GM21717 (cell line): ENCODE data around the gene ESRP2.

Experiments used
- ATAC-seq: cut with Tn5 transposase; IDR thresholded peaks from one replicate; pipeline ENCODE4 v1.9.1; 2021; ENCODE audit warnings: mild to moderate bottlenecking, moderate library complexity; ENCODE audit not compliant: unreplicated experiment

Gene ESRP2

GRCh38 chr16:68242085-68242484 is 6.2 kb upstream of the ESRP2 start:
- ATAC-seq, result no peak

DNA sequence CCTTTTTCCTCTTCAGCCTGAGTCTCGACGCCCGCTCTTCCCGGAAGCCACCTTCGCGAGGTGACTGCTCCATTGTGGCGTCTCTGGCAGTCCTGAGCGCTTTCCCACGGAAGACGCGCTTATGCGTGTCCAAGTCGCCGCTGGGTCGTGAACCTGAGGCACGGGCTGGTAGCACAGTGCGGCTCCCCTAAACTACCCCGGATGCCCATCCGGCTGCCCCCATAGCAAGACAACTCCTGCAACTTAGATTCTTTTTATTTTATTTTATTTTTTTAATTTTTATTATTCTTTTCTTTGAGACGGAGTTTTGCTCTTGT is 2.1 kb upstream of the ESRP2 start:
- ATAC-seq, result no peak

- peak; percentile 74 for ATAC-seq
These were observed 1.5 kb upstream of the ESRP2 start for GRCh38 chr16:68237243-68238028.

DNA sequence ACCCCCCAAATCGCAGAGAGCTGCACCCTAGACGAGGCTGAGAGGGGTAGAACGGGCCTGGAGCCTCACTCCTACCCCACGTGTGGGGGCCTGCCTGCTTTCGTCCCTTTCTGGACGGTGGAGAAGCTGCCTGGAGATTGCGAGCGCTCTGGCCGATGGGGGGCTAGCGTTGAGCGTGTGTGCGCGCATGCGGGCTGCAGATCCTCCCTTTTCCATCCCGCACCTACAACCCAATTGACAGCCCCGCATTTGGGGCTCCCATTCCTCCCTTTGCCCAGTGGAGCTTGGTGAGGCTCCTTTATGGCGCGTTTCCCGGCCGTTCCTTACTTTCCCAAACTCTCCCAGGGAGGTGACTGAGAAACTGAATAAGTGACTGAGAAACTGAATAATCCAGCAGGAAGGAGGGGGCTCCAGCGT is 907 bp upstream of the ESRP2 start:
- peak; percentile 2 for ATAC-seq

- ATAC-seq, result no peak
These were observed 354 bp upstream of the ESRP2 start for GRCh38 chr16:68236137-68236825.

DNA sequence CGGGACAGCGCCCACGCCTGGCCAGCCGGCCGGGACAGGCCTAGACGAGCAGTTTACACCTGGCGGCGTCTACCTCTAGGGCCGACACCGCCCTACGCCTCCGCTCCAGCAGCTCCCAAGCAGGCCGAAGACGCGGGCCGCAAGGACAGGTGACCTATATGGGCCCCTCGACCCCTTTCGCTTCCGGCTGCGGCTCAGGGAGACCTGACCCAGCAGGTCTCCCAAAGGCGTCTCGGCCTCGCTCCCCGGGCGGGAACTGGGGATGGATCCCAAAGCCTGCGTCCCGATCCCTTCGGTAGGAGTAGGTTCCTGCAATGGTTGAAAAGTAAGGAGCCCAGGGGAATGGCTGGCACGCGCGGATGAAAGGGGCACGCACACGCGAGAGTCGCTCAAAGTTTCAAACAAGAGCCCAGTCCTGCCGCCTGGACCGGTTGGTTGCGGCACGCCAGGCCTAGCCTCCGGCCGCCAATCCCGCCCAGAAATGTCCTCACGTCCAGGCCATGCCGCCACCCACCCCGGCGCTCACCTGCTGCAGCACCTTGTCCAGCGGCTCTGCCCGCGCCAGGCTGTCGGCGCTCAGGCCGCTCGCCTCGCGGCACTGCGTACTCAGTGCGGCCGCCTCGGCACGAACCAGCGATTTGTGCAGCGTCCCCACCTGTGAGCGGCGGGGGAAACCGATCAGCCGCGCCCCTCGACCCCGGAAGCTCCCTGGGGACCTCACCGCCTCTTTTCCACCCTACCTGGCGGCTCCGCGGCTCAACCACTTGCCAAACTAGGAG is 630 bp downstream of the ESRP2 start:
- no peak for ATAC-seq

GRCh38 chr16:68234188-68235107 is 1.5 kb downstream of the ESRP2 start:
- ATAC-seq, result no peak

- no peak for ATAC-seq
These were observed 2.1 kb downstream of the ESRP2 start for GRCh38 chr16:68233835-68234187.

- no peak for ATAC-seq
These were observed 2.7 kb downstream of the ESRP2 start for GRCh38 chr16:68233085-68233834.

DNA sequence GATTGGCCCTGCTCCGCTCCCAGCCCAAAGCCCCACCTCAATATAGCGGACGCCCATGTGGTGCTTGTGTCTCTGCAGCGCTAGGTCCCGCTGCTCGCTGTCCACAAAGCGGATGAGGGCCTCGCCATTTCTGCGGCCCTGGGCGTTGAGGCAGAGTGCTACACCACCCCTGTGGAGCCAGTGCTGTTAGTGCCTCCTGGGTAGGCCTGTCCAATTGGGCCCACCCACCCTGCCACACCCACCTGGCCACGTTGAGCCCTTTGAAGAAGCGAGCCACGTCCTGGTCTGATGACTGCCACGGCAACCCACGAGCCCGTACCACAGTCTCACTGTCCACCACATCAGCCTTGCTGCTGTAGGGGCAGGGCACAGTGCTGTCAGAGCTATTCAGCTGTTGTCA is 3.6 kb downstream of the ESRP2 start:
- no peak for ATAC-seq

GRCh38 chr16:68231384-68232136 is 4.4 kb downstream of the ESRP2 start:
- ATAC-seq, result no peak

DNA sequence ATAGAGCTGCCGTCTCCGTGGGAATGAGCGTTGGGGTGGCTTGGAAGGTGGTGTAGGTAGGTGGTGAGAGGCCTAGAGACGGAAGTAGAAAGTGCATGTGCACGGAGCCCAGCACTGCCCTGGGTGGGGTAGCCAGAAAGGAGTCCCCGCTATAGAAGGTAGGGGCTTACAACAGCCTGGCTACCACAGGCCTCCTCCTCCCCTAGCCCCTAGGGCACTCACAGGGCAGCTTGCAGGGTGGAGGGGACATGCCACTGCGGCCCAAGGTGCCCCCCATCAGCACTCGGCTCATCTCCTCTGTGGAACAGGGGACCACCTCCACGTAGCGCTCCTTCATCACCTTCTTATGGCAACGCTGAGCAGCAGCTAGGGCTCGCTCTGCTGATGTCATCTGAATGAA is 5.0 kb downstream of the ESRP2 start:
- ATAC-seq, result no peak

GRCh38 chr16:68230176-68230571 is 5.8 kb downstream of the ESRP2 start:
- ATAC-seq, result no peak

DNA sequence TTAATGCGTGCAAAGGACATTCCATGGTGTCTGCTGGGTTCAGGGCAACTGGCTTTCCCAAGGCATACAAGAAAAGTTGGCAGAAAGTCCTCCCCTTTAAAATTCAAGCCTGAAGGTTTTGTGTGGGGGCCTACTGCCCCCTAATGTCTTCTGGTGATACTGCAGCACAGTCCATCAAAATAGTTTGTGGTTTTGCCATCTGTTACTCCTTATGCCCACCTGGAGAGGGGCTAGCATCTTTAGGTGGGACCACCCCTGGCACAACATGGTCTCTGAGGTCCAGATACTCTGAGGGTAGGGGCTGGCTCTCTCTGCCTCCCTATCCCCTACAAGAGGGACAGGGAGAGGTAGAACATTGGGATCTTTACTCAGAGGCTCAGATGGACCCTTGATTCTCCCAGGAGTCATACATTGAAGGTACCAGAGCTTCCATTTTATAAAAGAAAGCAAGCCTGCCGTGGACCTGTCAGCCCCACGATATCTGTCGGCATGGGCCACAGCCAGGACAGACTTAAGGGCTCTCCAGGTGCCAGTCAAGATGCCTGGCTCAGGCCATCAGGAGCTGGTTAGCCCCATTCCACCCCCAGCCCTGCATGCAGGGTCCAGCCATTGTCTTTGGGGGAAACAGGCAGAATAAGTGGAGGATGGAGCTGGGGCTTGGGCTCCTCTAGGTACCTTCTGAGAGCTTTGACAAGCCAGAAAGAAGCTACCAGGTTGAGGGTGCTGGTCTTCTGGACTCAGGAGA is 6.3 kb downstream of the ESRP2 start:
- ATAC-seq, result no peak

- ATAC-seq, result no peak
These were observed 7.3 kb downstream of the ESRP2 start for GRCh38 chr16:68228652-68229051.

DNA sequence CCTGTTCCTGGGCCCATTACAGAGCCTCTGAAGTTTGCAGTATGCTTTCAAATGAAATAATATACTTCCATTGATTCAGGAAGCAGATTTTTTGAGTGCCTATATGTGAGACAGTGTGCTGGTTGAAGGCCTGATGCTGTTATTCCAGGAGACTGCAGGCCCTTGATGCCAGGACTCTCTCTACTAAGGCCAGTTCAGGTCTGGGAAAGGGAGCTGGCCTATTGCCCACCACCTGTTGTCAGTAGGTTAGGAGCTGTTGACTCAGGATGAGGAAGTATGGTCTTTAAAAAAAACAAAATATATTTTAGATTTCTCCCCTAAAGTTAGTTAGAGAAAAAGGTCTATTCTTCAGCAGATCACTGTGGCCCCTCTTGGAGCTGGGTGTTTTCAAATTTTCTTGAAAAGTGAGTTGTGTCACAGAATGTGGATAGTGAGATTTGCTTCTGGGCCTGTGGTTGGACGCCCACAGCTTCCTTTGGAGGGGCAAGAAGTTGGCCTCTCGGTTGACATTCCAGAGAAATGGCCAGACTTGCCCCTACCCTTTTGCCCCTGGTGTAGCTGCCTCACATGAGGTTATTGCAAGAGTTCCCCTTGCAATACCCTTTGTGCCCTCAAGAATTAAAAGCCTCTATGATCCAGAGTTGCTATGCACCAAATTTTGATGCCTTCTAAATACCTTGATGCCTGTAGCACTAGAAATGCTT is 7.9 kb downstream of the ESRP2 start:
- ATAC-seq, result no peak

DNA sequence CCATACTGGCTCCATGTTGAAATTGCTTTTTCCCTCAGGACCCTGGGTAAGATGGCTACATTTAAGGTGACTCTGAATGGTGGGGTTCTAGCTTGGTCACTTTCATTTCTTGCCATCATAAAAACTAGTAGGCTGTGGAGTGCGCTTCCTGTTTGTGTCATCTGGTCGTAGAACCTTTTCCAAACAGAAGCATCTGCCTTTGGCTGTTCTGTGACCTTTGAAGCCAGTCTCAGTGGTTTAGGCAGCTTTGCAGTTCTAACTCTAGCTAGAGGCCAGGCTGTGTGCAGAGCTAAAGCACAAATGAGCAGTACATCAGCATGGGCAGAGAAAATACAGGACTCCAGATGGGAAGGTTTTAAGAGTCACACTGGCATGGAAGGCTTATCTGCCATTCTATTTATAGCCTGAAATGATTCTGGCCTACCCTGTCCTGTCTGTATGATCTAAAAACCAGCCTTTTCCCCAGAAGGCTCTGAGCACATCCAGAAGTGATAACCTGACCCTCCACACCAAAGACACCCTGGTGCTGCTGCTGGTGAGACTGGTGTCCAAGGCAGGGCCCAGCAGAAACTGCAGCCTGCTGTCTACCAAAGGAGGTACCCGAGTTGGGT is 8.6 kb downstream of the ESRP2 start:
- ATAC-seq, result no peak

- ATAC-seq, result no peak
These were observed 9.8 kb downstream of the ESRP2 start for GRCh38 chr16:68226116-68226515.
